K562 (cell line): Measurements from ENCODE around the gene SEC11A.
"Not testable (repeated sequence)": the region's sequence is repeated elsewhere in the genome, so short reads cannot be mapped to it uniquely, and the experiment has no call there.

Experiments
- ATF3 ChIP-seq, 2 experiments: fragments of 450-650 bp in 1 of 2; sonication (generic) in 1 of 2; formaldehyde crosslinking in 1 of 2; IDR thresholded peaks in 1 of 2; conservative IDR thresholded peaks in 1 of 2; 2 replicates each; pipeline versions ENCODE4 v1.6.1 to v1.8.1; 2016 to 2023; ENCODE audit warnings: mild to moderate bottlenecking in 2 of 2, moderate library complexity in 2 of 2, inconsistent platforms in 1 of 2, missing genetic modification reagents in 1 of 2
- CTCF ChIP-seq, 3 experiments: IDR thresholded peaks in 2 of 3; conservative IDR thresholded peaks in 1 of 3; 2 replicates each; pipeline ENCODE4 v1.5.1; 2011 to 2012; ENCODE audit warnings: low read length in 3 of 3, mild to moderate bottlenecking in 3 of 3, control low read depth in 2 of 3, improper control_type of control experiment in 1 of 3, inconsistent platforms in 1 of 3, low read depth in 1 of 3, mixed read lengths in 1 of 3, moderate library complexity in 1 of 3; ENCODE audit not compliant: insufficient read depth in 2 of 3
- RCOR1 ChIP-seq, 2 experiments: IDR thresholded peaks; 2 replicates each; pipeline ENCODE4 v1.6.1; 2012; ENCODE audit warnings: low read depth in 2 of 2, low read length in 2 of 2, borderline replicate concordance in 1 of 2, improper control_type of control experiment in 1 of 2
- TFAP4 ChIP-seq: sonication (generic); formaldehyde crosslinking; IDR thresholded peaks from 2 replicates; pipeline ENCODE4 v1.8.0; 2022; ENCODE audit warnings: missing genetic modification reagents, mild to moderate bottlenecking, moderate library complexity, borderline replicate concordance

GRCh38 chr15:84642640-84643039 lies 73.3 kb downstream of the SEC11A start:
- not testable (repeated sequence) for TF ChIP-seq ATF3 (IDR thresholded peaks at IDR 0.05); ATF3 (CRISPR knock-in tag; conservative IDR thresholded peaks at IDR 0.05); TFAP4 (CRISPR knock-in tag); RCOR1 (IDR thresholded peaks at IDR 0.05; ENCODE audit: borderline replicate concordance in 1 of 2, low read depth in 2 of 2, low read length in 2 of 2); CTCF (IDR thresholded peaks at IDR 0.05 in 2 of 3, conservative IDR thresholded peaks at IDR 0.05 in 1 of 3; ENCODE audit: insufficient read depth in 2 of 3, low read depth in 1 of 3, low read length in 3 of 3)
